ENCODE measurements around the gene TBC1D20.

TBC1D20 gene

DNA sequence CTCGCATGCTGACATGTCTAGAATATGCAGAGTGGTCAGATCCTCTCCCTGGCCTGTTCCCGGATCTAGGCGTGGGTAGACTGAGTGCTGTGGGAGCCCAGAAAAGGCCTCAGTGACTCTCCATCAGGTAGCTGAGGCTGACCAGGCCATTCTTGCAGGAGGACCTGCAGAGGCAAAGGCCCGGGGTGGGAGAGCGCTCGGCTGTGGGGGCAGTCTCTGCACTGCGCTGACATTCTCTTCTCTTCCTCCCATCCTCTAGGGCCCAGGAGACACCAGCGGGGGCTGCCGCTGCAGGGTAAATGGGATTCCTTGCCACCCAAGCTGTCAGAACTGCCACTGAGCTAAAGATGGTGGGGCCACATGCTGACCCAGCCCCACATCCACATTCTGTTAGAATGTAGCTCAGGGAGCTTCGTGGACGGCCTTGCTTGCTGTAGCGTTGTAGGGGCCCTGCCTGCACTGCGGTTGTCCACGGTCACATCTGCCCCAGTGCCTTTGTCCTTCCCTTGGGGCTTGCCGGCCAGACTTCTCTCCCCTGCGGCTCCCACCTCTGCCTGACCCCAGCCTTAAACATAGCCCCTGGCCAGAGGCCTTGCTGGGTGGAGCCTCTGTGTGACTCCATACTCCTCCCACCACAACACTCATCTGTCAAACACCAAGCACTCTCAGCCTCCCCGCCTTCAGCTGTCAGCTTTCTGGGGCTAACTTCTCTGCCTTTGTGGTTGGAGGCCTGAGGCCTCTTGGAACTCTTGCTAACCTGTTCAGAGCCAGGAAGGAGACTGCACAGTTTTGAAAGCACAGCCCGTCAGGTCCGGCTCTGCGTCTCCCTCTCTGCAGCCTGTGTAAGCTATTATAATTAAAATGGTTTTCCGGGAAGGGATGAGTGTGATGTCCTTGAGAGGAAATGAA lies 32.0 kb downstream of the TBC1D20 start:
- Histone ChIP-seq H3K4ac (ENCODE audit: low read depth, low read length) (no peak overlapping the region), H2BK15ac (replicated peaks; ENCODE audit: low read depth) (no peak overlapping the region), H3K4me2 (ENCODE audit: low read length) (no peak overlapping the region), H4K5ac (ENCODE audit: low read length) (no peak overlapping the region), H3K4me1 (ENCODE audit: control insufficient read depth, low read depth, low read length) (no peaks in the 10 kb centered on the region), H3K36me3 (ENCODE audit: control insufficient read depth, insufficient read depth, low read length) (peaks cover 4% of the 10 kb centered on the region), H2BK5ac (ENCODE audit: low read length) (no peak overlapping the region), H2BK120ac (ENCODE audit: low read depth, low read length) (no peak overlapping the region), H3K9ac (ENCODE audit: low read length) (no peak overlapping the region), H2AK5ac (ENCODE audit: low read length) (no peak overlapping the region), H3K23ac (ENCODE audit: low read length) (no peak overlapping the region), H3K79me2 (ENCODE audit: control insufficient read depth, insufficient read depth, low read length) (no peaks in the 10 kb centered on the region), H3K4me3 (ENCODE audit: low read length) (no peak overlapping the region), H3K56ac (ENCODE audit: low read length) (no peak overlapping the region), H3K27ac (ENCODE audit: low read depth, low read length) (no peak overlapping the region), H4K8ac (ENCODE audit: low read depth, low read length) (no peak overlapping the region), H3K27me3 (ENCODE audit: insufficient read depth, low read length, poor library complexity) (no peaks in the 10 kb centered on the region), H3K79me1 (ENCODE audit: low read length) (no peaks in the 10 kb centered on the region), H3K18ac (ENCODE audit: low read length) (no peak overlapping the region)
- WGBS (ENCODE audit: extremely low coverage, insufficient coverage, low lambda C conversion rate) = no CpG with 5 or more reads among the region's 21 CpGs
- DNase-seq = no peak

- no peak overlapping the region for H3K4ac ChIP-seq (ENCODE audit: low read depth, low read length)
- H3K9ac ChIP-seq (ENCODE audit: low read length) = no peak overlapping the region
- no peak overlapping the region for H4K8ac ChIP-seq (ENCODE audit: low read depth, low read length)
- peaks cover 6% of the 10 kb centered on the region for H3K36me3 ChIP-seq (ENCODE audit: control insufficient read depth, insufficient read depth, low read length)
- no peaks in the 10 kb centered on the region for H3K27me3 ChIP-seq (ENCODE audit: insufficient read depth, low read length, poor library complexity)
- no peak overlapping the region for H3K23ac ChIP-seq (ENCODE audit: low read length)
- H3K79me1 ChIP-seq (ENCODE audit: low read length) = no peaks in the 10 kb centered on the region
- no peak overlapping the region for H2BK120ac ChIP-seq (ENCODE audit: low read depth, low read length)
- DNase-seq = no peak
- no peak overlapping the region for H2BK15ac ChIP-seq (replicated peaks; ENCODE audit: low read depth)
- no peak overlapping the region for H3K4me2 ChIP-seq (ENCODE audit: low read length)
- H3K56ac ChIP-seq (ENCODE audit: low read length) = no peak overlapping the region
- no peak overlapping the region for H2BK5ac ChIP-seq (ENCODE audit: low read length)
- whole genome bisulfite sequencing (ENCODE audit: extremely low coverage, insufficient coverage, low lambda C conversion rate) = no CpG with 5 or more reads among the region's 14 CpGs
- H4K5ac ChIP-seq (ENCODE audit: low read length) = no peak overlapping the region
- H3K4me1 ChIP-seq (ENCODE audit: control insufficient read depth, low read depth, low read length) = no peaks in the 10 kb centered on the region
- H2AK5ac ChIP-seq (ENCODE audit: low read length) = no peak overlapping the region
- H3K18ac ChIP-seq (ENCODE audit: low read length) = no peak overlapping the region
- no peak overlapping the region for H3K27ac ChIP-seq (ENCODE audit: low read depth, low read length)
- H3K4me3 ChIP-seq (ENCODE audit: low read length) = no peak overlapping the region
- no peaks in the 10 kb centered on the region for H3K79me2 ChIP-seq (ENCODE audit: control insufficient read depth, insufficient read depth, low read length)
These were observed 33.6 kb downstream of the TBC1D20 start for GRCh38 chr20:428658-429200.

GRCh38 chr20:427849-428657 lies 34.3 kb downstream of the TBC1D20 start:
- no peak overlapping the region for H2AK5ac ChIP-seq (ENCODE audit: low read length)
- H3K27me3 ChIP-seq (ENCODE audit: insufficient read depth, low read length, poor library complexity) = no peaks in the 10 kb centered on the region
- WGBS (ENCODE audit: extremely low coverage, insufficient coverage, low lambda C conversion rate) = no CpG with 5 or more reads among the region's 14 CpGs
- no peak overlapping the region for H3K4me3 ChIP-seq (ENCODE audit: low read length)
- H2BK5ac ChIP-seq (ENCODE audit: low read length) = no peak overlapping the region
- no peak overlapping the region for H4K5ac ChIP-seq (ENCODE audit: low read length)
- H3K18ac ChIP-seq (ENCODE audit: low read length) = no peak overlapping the region
- no peak overlapping the region for H2BK120ac ChIP-seq (ENCODE audit: low read depth, low read length)
- no peak overlapping the region for H3K9ac ChIP-seq (ENCODE audit: low read length)
- H3K79me1 ChIP-seq (ENCODE audit: low read length) = no peaks in the 10 kb centered on the region
- no peak overlapping the region for H2BK15ac ChIP-seq (replicated peaks; ENCODE audit: low read depth)
- DNase-seq = no peak
- H3K36me3 ChIP-seq (ENCODE audit: control insufficient read depth, insufficient read depth, low read length) = peaks cover 6% of the 10 kb centered on the region
- no peak overlapping the region for H3K23ac ChIP-seq (ENCODE audit: low read length)
- no peak overlapping the region for H3K4ac ChIP-seq (ENCODE audit: low read depth, low read length)
- no peak overlapping the region for H3K27ac ChIP-seq (ENCODE audit: low read depth, low read length)
- H3K4me2 ChIP-seq (ENCODE audit: low read length) = no peak overlapping the region
- no peaks in the 10 kb centered on the region for H3K4me1 ChIP-seq (ENCODE audit: control insufficient read depth, low read depth, low read length)
- no peak overlapping the region for H4K8ac ChIP-seq (ENCODE audit: low read depth, low read length)
- no peak overlapping the region for H3K56ac ChIP-seq (ENCODE audit: low read length)
- no peaks in the 10 kb centered on the region for H3K79me2 ChIP-seq (ENCODE audit: control insufficient read depth, insufficient read depth, low read length)

- DNase-seq = no peak
- H4K8ac ChIP-seq (ENCODE audit: low read depth, low read length) = no peak overlapping the region
These were observed 34.9 kb downstream of the TBC1D20 start for GRCh38 chr20:427401-427800.

DNA sequence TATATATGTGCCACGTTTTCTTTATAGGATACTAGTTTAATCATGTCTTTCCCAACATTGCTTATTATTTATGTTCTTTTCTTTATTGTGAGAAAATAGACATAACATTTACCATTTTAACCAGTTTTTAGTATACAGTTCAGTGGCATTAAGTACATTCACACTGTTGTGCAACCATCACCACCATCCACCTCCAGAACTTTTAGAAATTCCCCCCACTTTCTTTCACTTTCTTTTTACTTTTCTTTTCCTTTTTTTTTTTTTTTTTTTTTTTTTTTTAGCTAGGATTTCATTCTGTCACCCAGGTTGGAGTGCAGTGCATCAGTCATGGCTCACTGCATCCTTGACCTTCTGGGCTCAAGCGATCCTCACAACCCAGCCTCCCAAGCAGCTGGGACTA lies 35.8 kb downstream of the TBC1D20 start:
- no peaks in the 10 kb centered on the region for H3K79me2 ChIP-seq (ENCODE audit: control insufficient read depth, insufficient read depth, low read length)
- no peak overlapping the region for H3K18ac ChIP-seq (ENCODE audit: low read length)
- no peak overlapping the region for H3K4me2 ChIP-seq (ENCODE audit: low read length)
- no peak for DNase-seq
- H3K4me1 ChIP-seq (ENCODE audit: control insufficient read depth, low read depth, low read length) = no peaks in the 10 kb centered on the region
- no peak overlapping the region for H2AK5ac ChIP-seq (ENCODE audit: low read length)
- WGBS (ENCODE audit: extremely low coverage, insufficient coverage, low lambda C conversion rate) = no CpG with 5 or more reads among the region's 2 CpGs
- no peaks in the 10 kb centered on the region for H3K79me1 ChIP-seq (ENCODE audit: low read length)
- no peak overlapping the region for H2BK120ac ChIP-seq (ENCODE audit: low read depth, low read length)
- H3K9ac ChIP-seq (ENCODE audit: low read length) = no peak overlapping the region
- no peak overlapping the region for H3K4ac ChIP-seq (ENCODE audit: low read depth, low read length)
- H3K4me3 ChIP-seq (ENCODE audit: low read length) = no peak overlapping the region
- no peak overlapping the region for H2BK5ac ChIP-seq (ENCODE audit: low read length)
- H2BK15ac ChIP-seq (replicated peaks; ENCODE audit: low read depth) = no peak overlapping the region
- H3K56ac ChIP-seq (ENCODE audit: low read length) = no peak overlapping the region
- H3K23ac ChIP-seq (ENCODE audit: low read length) = no peak overlapping the region
- no peak overlapping the region for H4K8ac ChIP-seq (ENCODE audit: low read depth, low read length)
- no peak overlapping the region for H4K5ac ChIP-seq (ENCODE audit: low read length)
- no peak overlapping the region for H3K27ac ChIP-seq (ENCODE audit: low read depth, low read length)
- peaks cover 6% of the 10 kb centered on the region for H3K36me3 ChIP-seq (ENCODE audit: control insufficient read depth, insufficient read depth, low read length)
- no peaks in the 10 kb centered on the region for H3K27me3 ChIP-seq (ENCODE audit: insufficient read depth, low read length, poor library complexity)

More at GRCh38 chr20:427401-427800, 34.9 kb downstream of the TBC1D20 start:
- Histone ChIP-seq H2BK15ac (replicated peaks; ENCODE audit: low read depth) (no peak overlapping the region), H3K4me1 (ENCODE audit: control insufficient read depth, low read depth, low read length) (no peaks in the 10 kb centered on the region), H3K79me2 (ENCODE audit: control insufficient read depth, insufficient read depth, low read length) (no peaks in the 10 kb centered on the region), H2AK5ac (ENCODE audit: low read length) (no peak overlapping the region), H3K4ac (ENCODE audit: low read depth, low read length) (no peak overlapping the region), H2BK5ac (ENCODE audit: low read length) (no peak overlapping the region), H3K56ac (ENCODE audit: low read length) (no peak overlapping the region), H3K23ac (ENCODE audit: low read length) (no peak overlapping the region), H2BK120ac (ENCODE audit: low read depth, low read length) (no peak overlapping the region), H4K5ac (ENCODE audit: low read length) (no peak overlapping the region), H3K27ac (ENCODE audit: low read depth, low read length) (no peak overlapping the region), H3K18ac (ENCODE audit: low read length) (no peak overlapping the region), H3K4me2 (ENCODE audit: low read length) (no peak overlapping the region), H3K4me3 (ENCODE audit: low read length) (no peak overlapping the region), H3K79me1 (ENCODE audit: low read length) (no peaks in the 10 kb centered on the region), H3K9ac (ENCODE audit: low read length) (no peak overlapping the region), H3K36me3 (ENCODE audit: control insufficient read depth, insufficient read depth, low read length) (peaks cover 6% of the 10 kb centered on the region), H3K27me3 (ENCODE audit: insufficient read depth, low read length, poor library complexity) (no peaks in the 10 kb centered on the region)
- WGBS (ENCODE audit: extremely low coverage, insufficient coverage, low lambda C conversion rate) = no CpG with 5 or more reads among the region's 4 CpGs

Measured in mesendoderm (in vitro differentiated cells).